K562 (cell line): ENCODE results near the gene HCN4. TPM values are rescaled to one million over a fixed set of nuclear protein-coding genes. Genes with fewer than 3 reads are reported as not detected.

ENCODE experiments used
- ATAC-seq: fragments of 200-7000 bp; cut with Tn5 transposase; 3 replicates; pipeline ENCODE4 v1.9.1; 2020; ENCODE audit warnings: moderate library complexity
- BruUV-seq: library from RNA; stranded (reverse); fragments of 400-500 nt; replicated peaks from 2 replicates; lab custom pipeline; 2021; lab: Mats Ljungman, UMichigan
- CTCF ChIA-PET: fragments of 300-600 bp; formaldehyde crosslinking; extraction: SDS; loops from one replicate; lab custom pipeline; 2021; ENCODE audit warnings: low intra/inter-chr PET ratio; lab: Yijun Ruan, JAX
- POLR2A ChIA-PET: fragments of 300-600, 350-650 bp; sonication (Branson Sonifier 250); formaldehyde crosslinking; extraction: SDS; loops from one replicate; lab custom pipeline; 2021; ENCODE audit warnings: antibody characterized with exemption, inconsistent platforms; lab: Yijun Ruan, JAX
- DNase-seq, 4 experiments: peaks; one replicate each; pipeline versions ENCODE4 v3.0.0 to v3.0.0-alpha.2; 2011 to 2018; ENCODE audit warnings: low spot score in 3 of 4, mixed read lengths in 3 of 4; ENCODE audit errors: extremely low read depth in 1 of 4
- FAIRE-seq: peaks from 2 replicates; lab custom pipeline; 2011; peaks lifted over from hg19 to GRCh38; lab: Jason Lieb, UNC
- H2AFZ ChIP-seq: 2 replicates; pipeline ENCODE4 v1.6.0; 2011; ENCODE audit warnings: low read depth, low read length, control low read depth, inconsistent platforms
- H3K27ac ChIP-seq: fragments of 200-600 bp; 3 replicates; pipeline ENCODE4 v1.8.0; 2011; ENCODE audit warnings: low read depth, mild to moderate bottlenecking, control low read depth, inconsistent platforms, low read length, moderate library complexity, mixed read lengths; ENCODE audit errors: extremely low read depth
- H3K27me3 ChIP-seq, 2 experiments: fragments of 300-600 bp in 1 of 2; 2 replicates in 1 of 2; 3 replicates in 1 of 2; pipeline versions ENCODE4 v1.6.0 to v1.8.0; 2011; ENCODE audit warnings: inconsistent platforms in 2 of 2, low read length in 2 of 2, mild to moderate bottlenecking in 1 of 2, mixed read lengths in 1 of 2, moderate library complexity in 1 of 2; ENCODE audit not compliant: control insufficient read depth in 2 of 2, insufficient read depth in 2 of 2
- H3K36me3 ChIP-seq: fragments of 300-600 bp; 3 replicates; pipeline ENCODE4 v1.8.0; 2011; ENCODE audit warnings: mild to moderate bottlenecking, low read length, inconsistent platforms; ENCODE audit not compliant: control insufficient read depth, insufficient read depth
- H3K4me1 ChIP-seq, 2 experiments: fragments of 200-600 bp in 1 of 2; replicated peaks in 1 of 2; 2 replicates in 1 of 2; 3 replicates in 1 of 2; pipeline versions ENCODE4 v1.5.1 to v1.8.0; 2011; ENCODE audit warnings: inconsistent platforms in 2 of 2, low read length in 2 of 2, mild to moderate bottlenecking in 1 of 2, mixed read lengths in 1 of 2, moderate library complexity in 1 of 2; ENCODE audit not compliant: control insufficient read depth in 2 of 2, insufficient read depth in 2 of 2
- H3K4me2 ChIP-seq: 2 replicates; pipeline ENCODE4 v1.6.1; 2011; ENCODE audit warnings: low read length, control low read depth, inconsistent platforms, mixed read lengths; ENCODE audit not compliant: insufficient read depth
- H3K4me3 ChIP-seq: fragments of 200-600 bp; sonication (generic), shearing (Covaris generic); 2 replicates; pipeline ENCODE4 v1.5.1; 2016; ENCODE audit warnings: control low read depth, inconsistent platforms
- H3K79me2 ChIP-seq: fragments of 200-600 bp; 3 replicates; pipeline ENCODE4 v1.8.0; 2011; ENCODE audit warnings: low read length, inconsistent platforms; ENCODE audit not compliant: control insufficient read depth, insufficient read depth
- H3K9ac ChIP-seq, 2 experiments: 2 replicates each; pipeline versions ENCODE4 v1.6.0 to v1.6.1; 2011; ENCODE audit warnings: low read depth in 2 of 2, low read length in 2 of 2, control low read depth in 1 of 2, inconsistent platforms in 1 of 2, mild to moderate bottlenecking in 1 of 2, mixed read lengths in 1 of 2; ENCODE audit not compliant: insufficient read depth in 1 of 2
- H3K9me1 ChIP-seq: one replicate; pipeline ENCODE4 v1.6.0; 2011; ENCODE audit warnings: inconsistent platforms, mild to moderate bottlenecking, low read length, moderate library complexity; ENCODE audit not compliant: control insufficient read depth, insufficient read depth
- H3K9me3 ChIP-seq: replicated peaks from 2 replicates; pipeline ENCODE4 v1.5.1; 2011; ENCODE audit warnings: low read depth, low read length, inconsistent platforms; ENCODE audit not compliant: control insufficient read depth, insufficient read depth
- H4K20me1 ChIP-seq: replicated peaks from 2 replicates; pipeline ENCODE4 v1.6.1; 2011; ENCODE audit warnings: low read length, inconsistent platforms, mixed read lengths; ENCODE audit not compliant: control insufficient read depth, insufficient read depth
- BHLHE40 ChIP-seq: IDR thresholded peaks from 2 replicates; pipeline ENCODE4 v1.6.1; 2011; ENCODE audit warnings: low read length, improper control_type of control experiment
- EGR1 ChIP-seq: fragments of 450-650 bp; conservative IDR thresholded peaks from 2 replicates; pipeline ENCODE4 v1.6.1; 2017; ENCODE audit warnings: mild to moderate bottlenecking
- MCM2 ChIP-seq: fragments of 450-650 bp; IDR thresholded peaks from 2 replicates; pipeline ENCODE4 v1.6.1; 2017; ENCODE audit warnings: low read depth, mild to moderate bottlenecking
- PHF21A ChIP-seq: fragments of 450-650 bp; IDR thresholded peaks from 2 replicates; pipeline ENCODE4 v1.6.1; 2017; ENCODE audit warnings: low read depth, borderline replicate concordance
- RAD21 ChIP-seq, 2 experiments: fragments of 250-450 bp in 1 of 2; fragments of 450-650 bp in 1 of 2; sonication (Bioruptor Pico) in 1 of 2; formaldehyde crosslinking in 1 of 2; IDR thresholded peaks in 1 of 2; conservative IDR thresholded peaks in 1 of 2; 2 replicates each; pipeline versions ENCODE4 v1.4.0 to v1.8.0; 2020 to 2022; ENCODE audit warnings: mild to moderate bottlenecking in 2 of 2, moderate library complexity in 1 of 2
- SMC3 ChIP-seq: conservative IDR thresholded peaks from 2 replicates; pipeline ENCODE4 v1.6.1; 2011; ENCODE audit warnings: low read depth, low read length, improper control_type of control experiment; ENCODE audit not compliant: insufficient read depth
- SRSF9 ChIP-seq: fragments of 200-400 bp; formaldehyde crosslinking; IDR thresholded peaks from 2 replicates; pipeline ENCODE4 v1.6.1; 2017; ENCODE audit warnings: low read depth, low read length, borderline replicate concordance
- ZNF436 ChIP-seq: fragments of 250-450, 450-650 bp; sonication (Bioruptor Pico); formaldehyde crosslinking; IDR thresholded peaks from 2 replicates; pipeline ENCODE4 v1.7.0; 2020; ENCODE audit warnings: mild to moderate bottlenecking
- ZNF586 ChIP-seq: fragments of 450-650 bp; formaldehyde crosslinking; conservative IDR thresholded peaks from 2 replicates; pipeline ENCODE4 v1.4.0; 2020; ENCODE audit warnings: mild to moderate bottlenecking, moderate library complexity
- WGBS: fragments of 100-300 bp; shearing (Covaris generic); methylation state at CpG from one replicate; pipeline ENCODE4 v1.1.6; 2016; ENCODE audit warnings: low coverage, mixed read lengths; ENCODE audit not compliant: insufficient coverage; ENCODE audit errors: missing lambda C conversion rate; 5-methylcytosine and 5-hydroxymethylcytosine counted together
- in situ Hi-C: fragments of 300-500 bp; cut with MboI; formaldehyde crosslinking; loops from 4 replicates; pipeline ENCODE4 v1.15.0; 2018; ENCODE audit warnings: inconsistent platforms, mixed read lengths
- intact Hi-C: fragments of 100-400 bp; cut with micrococcal nuclease; formaldehyde crosslinking; loops from 2 replicates; pipeline ENCODE4 v1.14.2; 2022
- polyA plus RNA-seq, 8 experiments: library from polyadenylated mRNA; depleted of rRNA in 4 of 8; stranded (reverse) in 5 of 8; unstranded in 3 of 8; fragments of >200 nt; fragmentation: Nextera tagmentation in 2 of 8; fragmentation: Illumina TruSeq in 1 of 8; extraction: Ambion mirVana in 2 of 8; extraction: Trizol in 1 of 8; gene quantifications; 2 replicates each; pipeline versions ENCODE4 v1.2.1 to v1.2.3, GENCODE V29; 2011 to 2014; ENCODE audit warnings: inconsistent platforms in 1 of 8, missing spikeins in 1 of 8
- total RNA-seq, 7 experiments: library from RNA; depleted of rRNA in 6 of 7; stranded (reverse); fragments of >200 nt in 6 of 7; fragmentation: Illumina TruSeq in 2 of 7; extraction: Trizol in 2 of 7; gene quantifications; 2 replicates each; pipeline versions ENCODE4 v1.2.1 to v1.2.3, GENCODE V29; 2011 to 2021; ENCODE audit warnings: low replicate concordance in 1 of 7
- TF ChIP-seq, protein P1 (sequence below): fragments of 250-450 bp; sonication (Bioruptor Pico); IDR thresholded peaks from 2 replicates; pipeline ENCODE4 v1.5.0; 2021; ENCODE audit warnings: mild to moderate bottlenecking, moderate library complexity
- TF ChIP-seq, protein P2 (sequence below): fragments of 250-450 bp; sonication (Bioruptor Pico); IDR thresholded peaks from 2 replicates; pipeline ENCODE4 v1.4.0; 2020

Gene HCN4
- total and polyA plus RNA-seq, 9 of the 15 experiments (the other 6 are each of a cell fraction or from before 2014, with no cell fraction given) = not detected

DNA sequence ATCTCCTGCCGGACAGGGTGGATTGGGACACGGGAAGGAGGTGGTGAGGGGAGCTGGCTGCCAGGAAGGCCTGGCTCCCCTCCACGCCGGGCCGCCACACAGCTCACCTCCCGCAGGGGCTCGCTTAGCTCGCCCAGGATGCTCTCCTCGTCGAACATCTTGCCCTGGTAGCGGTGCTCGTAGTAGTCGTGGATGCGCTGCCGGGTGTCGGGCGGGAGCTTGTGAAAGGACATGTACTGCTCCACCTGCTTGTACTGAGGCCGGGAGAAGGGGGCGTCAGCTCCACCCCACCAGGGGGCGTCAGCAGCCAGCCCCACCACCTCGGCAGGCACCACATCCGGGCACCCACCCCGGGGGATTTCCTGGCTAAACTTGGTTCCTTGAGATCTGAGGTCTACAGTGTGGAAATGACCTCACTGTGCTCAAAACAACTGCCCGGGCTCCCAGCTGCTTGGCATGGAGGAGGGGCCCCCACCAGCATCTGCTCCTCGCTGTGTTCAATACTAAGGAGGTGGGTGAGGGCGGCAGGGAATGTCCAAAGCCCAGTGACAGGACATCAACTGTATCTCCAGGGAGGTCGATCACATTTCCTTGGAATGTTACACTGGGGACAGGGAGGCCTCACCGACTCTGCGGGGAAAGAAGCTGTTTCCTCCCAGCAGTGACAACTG lies 43.4 kb downstream of the HCN4 start:
- Histone ChIP-seq H3K36me3 (no peaks in the 10 kb centered on the region), H3K9me1 (no peaks in the 10 kb centered on the region), H3K9ac (0 out of 4 replicates have a peak overlapping the region, but pooled peaks of 1 of the 2 experiments have one; percentile 35), H3K4me2 (no peak overlapping the region; the same call in 1 of the 2 replicates), H3K4me3 (no peak overlapping the region), H3K27ac (no peak overlapping the region), H3K9me3 (no peaks in the 10 kb centered on the region), H3K79me2 (no peaks in the 10 kb centered on the region), H2AFZ (no peak overlapping the region), H3K27me3 (peaks cover 22 to 64% of the 10 kb centered on the region in 2 experiments), H4K20me1 (0 out of 2 replicates have a peak, but pooled peaks cover 16% of the 10 kb centered on the region), H3K4me1 (peaks cover 0 to 19% of the 10 kb centered on the region in 2 experiments; a peak in 2 of 5 replicates)
- no TSS peak for BruUV-seq
- intact Hi-C loops = no loop called here
- DNase-seq = peak; percentile 30 to 63 (median 54)
- ATAC-seq = peak; percentile 78
- ChIA-PET CTCF (no interaction called here), POLR2A (interaction anchor here (0.6 to 1.0 kb wide), 2 partner anchors 8 to 133 kb away, joined by 3 to 4 read pairs; no protein-coding TSS in a partner anchor)
- 8% methylated on average over 25 of the region's 29 CpGs for WGBS
- no peak for FAIRE-seq
- in situ Hi-C loops = no loop called here
- 0 out of 2 replicates have a peak, but pooled peaks have one; percentile 23 for TF ChIP-seq SMC3
- TF ChIP-seq PHF21A = no peak
- no peak for TF ChIP-seq ZNF436 (CRISPR knock-in tag)
- no peak for TF ChIP-seq EGR1
- TF ChIP-seq SRSF9 = no peak
- TF ChIP-seq BHLHE40 = no peak
- no peak for TF ChIP-seq MCM2
- TF ChIP-seq, protein P1, sequence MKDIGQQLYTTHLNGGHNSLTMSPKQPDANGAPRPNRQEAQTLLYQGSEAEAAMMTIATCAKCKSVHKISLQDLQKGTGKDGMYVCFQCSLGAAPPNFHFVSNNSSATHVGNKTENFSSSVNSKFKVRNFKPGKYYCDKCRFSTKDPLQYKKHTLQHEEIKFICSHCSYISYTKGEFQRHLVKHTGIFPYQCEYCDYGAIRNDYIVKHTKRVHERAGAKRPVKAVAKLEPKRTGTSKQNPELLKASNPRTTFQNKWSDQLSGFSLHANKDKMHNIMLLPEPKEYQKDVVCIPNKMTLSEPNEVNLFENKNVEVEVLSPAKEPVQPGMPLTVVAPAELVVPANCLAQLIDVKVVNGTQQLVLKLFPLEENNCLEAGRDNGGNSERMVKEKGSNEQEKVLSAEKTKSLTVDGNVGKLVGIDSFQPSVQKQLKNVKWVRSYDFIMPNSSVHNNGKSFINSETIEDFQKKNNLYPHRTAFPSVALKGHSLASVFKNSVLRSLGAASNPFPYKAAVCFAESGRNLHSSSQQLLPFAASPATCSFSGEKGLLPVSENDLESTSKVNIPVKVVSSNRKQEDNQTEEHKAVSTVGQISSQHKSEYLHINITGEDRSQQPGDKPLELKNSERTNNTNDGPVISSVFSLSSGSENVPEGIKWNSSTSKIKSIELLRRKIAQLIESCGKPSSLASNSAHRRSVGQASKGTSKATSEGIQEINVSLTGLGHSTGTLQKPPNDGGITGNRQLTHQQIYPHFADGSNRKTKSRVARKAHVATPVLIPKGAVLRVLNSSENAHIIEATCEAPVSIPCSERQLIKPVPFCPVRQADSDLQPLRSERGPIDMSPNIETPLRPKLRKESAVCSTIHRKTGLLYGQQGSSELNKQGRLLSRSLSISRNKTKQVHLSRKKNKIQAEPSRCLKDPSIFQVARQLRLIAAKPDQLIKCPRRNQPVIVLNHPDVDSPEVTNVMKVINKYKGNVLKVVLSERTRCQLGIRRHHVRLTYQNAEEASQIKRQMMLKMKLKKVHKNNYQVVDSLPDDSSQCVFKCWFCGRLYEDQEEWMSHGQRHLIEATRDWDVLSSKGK = no peak
- no peak for TF ChIP-seq ZNF586 (CRISPR knock-in tag)
- TF ChIP-seq, protein P2, sequence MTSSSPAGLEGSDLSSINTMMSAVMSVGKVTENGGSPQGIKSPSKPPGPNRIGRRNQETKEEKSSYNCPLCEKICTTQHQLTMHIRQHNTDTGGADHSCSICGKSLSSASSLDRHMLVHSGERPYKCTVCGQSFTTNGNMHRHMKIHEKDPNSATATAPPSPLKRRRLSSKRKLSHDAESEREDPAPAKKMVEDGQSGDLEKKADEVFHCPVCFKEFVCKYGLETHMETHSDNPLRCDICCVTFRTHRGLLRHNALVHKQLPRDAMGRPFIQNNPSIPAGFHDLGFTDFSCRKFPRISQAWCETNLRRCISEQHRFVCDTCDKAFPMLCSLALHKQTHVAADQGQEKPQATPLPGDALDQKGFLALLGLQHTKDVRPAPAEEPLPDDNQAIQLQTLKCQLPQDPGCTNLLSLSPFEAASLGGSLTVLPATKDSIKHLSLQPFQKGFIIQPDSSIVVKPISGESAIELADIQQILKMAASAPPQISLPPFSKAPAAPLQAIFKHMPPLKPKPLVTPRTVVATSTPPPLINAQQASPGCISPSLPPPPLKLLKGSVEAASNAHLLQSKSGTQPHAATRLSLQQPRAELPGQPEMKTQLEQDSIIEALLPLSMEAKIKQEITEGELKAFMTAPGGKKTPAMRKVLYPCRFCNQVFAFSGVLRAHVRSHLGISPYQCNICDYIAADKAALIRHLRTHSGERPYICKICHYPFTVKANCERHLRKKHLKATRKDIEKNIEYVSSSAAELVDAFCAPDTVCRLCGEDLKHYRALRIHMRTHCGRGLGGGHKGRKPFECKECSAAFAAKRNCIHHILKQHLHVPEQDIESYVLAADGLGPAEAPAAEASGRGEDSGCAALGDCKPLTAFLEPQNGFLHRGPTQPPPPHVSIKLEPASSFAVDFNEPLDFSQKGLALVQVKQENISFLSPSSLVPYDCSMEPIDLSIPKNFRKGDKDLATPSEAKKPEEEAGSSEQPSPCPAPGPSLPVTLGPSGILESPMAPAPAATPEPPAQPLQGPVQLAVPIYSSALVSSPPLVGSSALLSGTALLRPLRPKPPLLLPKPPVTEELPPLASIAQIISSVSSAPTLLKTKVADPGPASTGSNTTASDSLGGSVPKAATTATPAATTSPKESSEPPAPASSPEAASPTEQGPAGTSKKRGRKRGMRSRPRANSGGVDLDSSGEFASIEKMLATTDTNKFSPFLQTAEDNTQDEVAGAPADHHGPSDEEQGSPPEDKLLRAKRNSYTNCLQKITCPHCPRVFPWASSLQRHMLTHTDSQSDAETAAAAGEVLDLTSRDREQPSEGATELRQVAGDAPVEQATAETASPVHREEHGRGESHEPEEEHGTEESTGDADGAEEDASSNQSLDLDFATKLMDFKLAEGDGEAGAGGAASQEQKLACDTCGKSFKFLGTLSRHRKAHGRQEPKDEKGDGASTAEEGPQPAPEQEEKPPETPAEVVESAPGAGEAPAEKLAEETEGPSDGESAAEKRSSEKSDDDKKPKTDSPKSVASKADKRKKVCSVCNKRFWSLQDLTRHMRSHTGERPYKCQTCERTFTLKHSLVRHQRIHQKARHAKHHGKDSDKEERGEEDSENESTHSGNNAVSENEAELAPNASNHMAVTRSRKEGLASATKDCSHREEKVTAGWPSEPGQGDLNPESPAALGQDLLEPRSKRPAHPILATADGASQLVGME (CRISPR knock-in tag) = no peak
- TF ChIP-seq RAD21 (CRISPR knock-in tag; conservative IDR thresholded peaks at IDR 0.05 in 1 of 2, IDR thresholded peaks at IDR 0.05 in 1 of 2) = peak; percentile 33 to 57
